H1 (cell line): ENCODE results near the gene SLC6A7. TPM values are rescaled to one million over a fixed set of nuclear protein-coding genes. Genes with fewer than 3 reads are reported as not detected.

Source experiments
- CTCF ChIA-PET: fragments of 300-600 bp; sonication (Branson Sonifier 250); formaldehyde crosslinking; loops from one replicate; lab custom pipeline; 2021; ENCODE audit not compliant: partially characterized antibody; lab: Charles Lee
- POLR2A ChIA-PET: fragments of 300-600 bp; sonication (Branson Sonifier 250); formaldehyde crosslinking; loops from one replicate; lab custom pipeline; 2021; ENCODE audit warnings: inconsistent platforms; ENCODE audit not compliant: partially characterized antibody; lab: Charles Lee
- DNase-seq, 2 experiments: peaks; one replicate each; pipeline versions ENCODE4 v3.0.0 to v3.0.0-alpha.2; 2010 to 2022; ENCODE audit warnings: low spot score in 2 of 2, low read depth in 1 of 2, mixed read lengths in 1 of 2
- FAIRE-seq: peaks from 2 replicates; lab custom pipeline; 2011; peaks lifted over from hg19 to GRCh38; lab: Jason Lieb, UNC
- H2AFZ ChIP-seq: 2 replicates; pipeline ENCODE4 v1.8.1; 2012; ENCODE audit warnings: low read length, inconsistent platforms
- H2AK5ac ChIP-seq: 2 replicates; pipeline ENCODE4 v1.6.1; 2013; ENCODE audit warnings: low read depth, low read length
- H2BK120ac ChIP-seq: replicated peaks from 2 replicates; pipeline ENCODE3; 2013; ENCODE audit warnings: low read depth, low read length, inconsistent platforms
- H2BK12ac ChIP-seq: 2 replicates; pipeline ENCODE4 v1.6.1; 2013; ENCODE audit warnings: low read depth, low read length
- H2BK15ac ChIP-seq: 2 replicates; pipeline ENCODE4 v1.6.1; 2013; ENCODE audit warnings: low read length
- H2BK20ac ChIP-seq: 2 replicates; pipeline ENCODE4 v1.6.1; 2013; ENCODE audit warnings: low read length
- H2BK5ac ChIP-seq: 2 replicates; pipeline ENCODE4 v1.6.1; 2013; ENCODE audit warnings: low read depth, low read length
- H3K14ac ChIP-seq: 2 replicates; pipeline ENCODE4 v1.6.1; 2013; ENCODE audit warnings: inconsistent platforms; ENCODE audit not compliant: insufficient read length
- H3K18ac ChIP-seq: 2 replicates; pipeline ENCODE4 v1.6.1; 2013; ENCODE audit warnings: low read length; ENCODE audit errors: extremely low read depth
- H3K23ac ChIP-seq: 2 replicates; pipeline ENCODE4 v1.6.1; 2013; ENCODE audit warnings: inconsistent platforms; ENCODE audit not compliant: insufficient read length
- H3K23me2 ChIP-seq: 2 replicates; pipeline ENCODE4 v1.6.1; 2013; ENCODE audit warnings: low read depth, low read length
- H3K27ac ChIP-seq: 2 replicates; pipeline ENCODE4 v1.6.1; 2011; ENCODE audit warnings: low read depth, low read length, inconsistent platforms
- H3K27me3 ChIP-seq, 4 experiments: replicated peaks in 1 of 4; 1 replicate in 1 of 4; 2 replicates in 3 of 4; pipeline versions ENCODE4 v1.6.1 to v1.8.1; 2011 to 2013; ENCODE audit warnings: low read length in 3 of 4, mild to moderate bottlenecking in 3 of 4, inconsistent platforms in 2 of 4, mixed read lengths in 2 of 4, moderate library complexity in 1 of 4; ENCODE audit not compliant: control insufficient read depth in 3 of 4, insufficient read depth in 3 of 4; ENCODE audit errors: extremely low read depth in 1 of 4
- H3K36me3 ChIP-seq, 4 experiments: 2 replicates each; pipeline versions ENCODE4 v1.6.1 to v1.8.1; 2011 to 2013; ENCODE audit warnings: mild to moderate bottlenecking in 4 of 4, low read length in 3 of 4, moderate library complexity in 2 of 4, control low read depth in 1 of 4, inconsistent platforms in 1 of 4; ENCODE audit not compliant: insufficient read depth in 4 of 4, control insufficient read depth in 2 of 4
- H3K4ac ChIP-seq: replicated peaks from 2 replicates; pipeline ENCODE3; 2013; ENCODE audit warnings: low read length, low read depth, mixed read lengths, inconsistent platforms; ENCODE audit not compliant: insufficient read length
- H3K4me1 ChIP-seq, 4 experiments: replicated peaks in 1 of 4; 1 replicate in 1 of 4; 2 replicates in 3 of 4; pipeline versions ENCODE4 v1.6.1 to v1.8.1; 2011 to 2013; ENCODE audit warnings: low read length in 3 of 4, inconsistent platforms in 2 of 4, mixed read lengths in 1 of 4; ENCODE audit not compliant: insufficient read depth in 4 of 4, control insufficient read depth in 3 of 4
- H3K4me2 ChIP-seq, 2 experiments: 2 replicates each; pipeline versions ENCODE4 v1.6.1 to v1.8.1; 2011 to 2013; ENCODE audit warnings: low read depth in 2 of 2, low read length in 2 of 2, control low read depth in 1 of 2, inconsistent platforms in 1 of 2, mild to moderate bottlenecking in 1 of 2; ENCODE audit not compliant: insufficient read depth in 1 of 2
- H3K4me3 ChIP-seq, 4 experiments: fragments of 200-600, 300-600 bp in 1 of 4; sonication (generic), shearing (Covaris generic), sonication (Bioruptor Twin) in 1 of 4; 2 replicates each; pipeline versions ENCODE4 v1.5.1 to v1.8.1; 2011 to 2016; ENCODE audit warnings: low read length in 4 of 4, low read depth in 3 of 4, control low read depth in 2 of 4, inconsistent platforms in 2 of 4, mild to moderate bottlenecking in 2 of 4, mixed read lengths in 1 of 4, moderate library complexity in 1 of 4; ENCODE audit not compliant: insufficient read depth in 2 of 4; ENCODE audit errors: extremely low read depth in 1 of 4
- H3K56ac ChIP-seq: replicated peaks from 2 replicates; pipeline ENCODE3; 2013; ENCODE audit warnings: low read depth, mild to moderate bottlenecking, mixed read lengths, low read length, inconsistent platforms; ENCODE audit not compliant: insufficient read length
- H3K79me1 ChIP-seq: 2 replicates; pipeline ENCODE4 v1.6.1; 2013; ENCODE audit warnings: low read depth, low read length, control low read depth
- H3K79me2 ChIP-seq, 2 experiments: 2 replicates each; pipeline versions ENCODE4 v1.6.1 to v1.8.1; 2012 to 2013; ENCODE audit warnings: low read length in 2 of 2, mild to moderate bottlenecking in 2 of 2, inconsistent platforms in 1 of 2; ENCODE audit not compliant: insufficient read depth in 2 of 2, control insufficient read depth in 1 of 2
- H3K9ac ChIP-seq, 4 experiments: replicated peaks in 1 of 4; 1 replicate in 1 of 4; 2 replicates in 3 of 4; pipeline versions ENCODE4 v1.6.1 to v1.8.1; 2011 to 2013; ENCODE audit warnings: low read depth in 3 of 4, low read length in 3 of 4, control low read depth in 2 of 4, mild to moderate bottlenecking in 2 of 4, moderate library complexity in 2 of 4, inconsistent platforms in 1 of 4; ENCODE audit errors: extremely low read depth in 1 of 4
- H3K9me3 ChIP-seq, 2 experiments: 2 replicates each; pipeline versions ENCODE4 v1.6.1 to v1.8.1; 2012 to 2013; ENCODE audit warnings: mild to moderate bottlenecking in 2 of 2, moderate library complexity in 2 of 2, control low read depth in 1 of 2, inconsistent platforms in 1 of 2, low read depth in 1 of 2, low read length in 1 of 2, mixed read lengths in 1 of 2; ENCODE audit not compliant: insufficient read depth in 2 of 2
- H4K20me1 ChIP-seq, 2 experiments: replicated peaks in 1 of 2; 2 replicates each; pipeline versions ENCODE3 to v1.8.1; 2011 to 2013; ENCODE audit warnings: inconsistent platforms in 2 of 2, low read length in 2 of 2, mild to moderate bottlenecking in 1 of 2; ENCODE audit not compliant: insufficient read depth in 2 of 2, control insufficient read depth in 1 of 2
- H4K5ac ChIP-seq: 2 replicates; pipeline ENCODE4 v1.6.1; 2013; ENCODE audit warnings: low read length, low read depth, mixed read lengths, inconsistent platforms; ENCODE audit not compliant: insufficient read length
- H4K8ac ChIP-seq: 2 replicates; pipeline ENCODE4 v1.8.0; 2013; ENCODE audit warnings: mild to moderate bottlenecking, moderate library complexity, low read length, inconsistent platforms; ENCODE audit not compliant: insufficient read depth; ENCODE audit errors: extremely low read depth
- H4K91ac ChIP-seq: replicated peaks from 2 replicates; pipeline ENCODE3; 2013; ENCODE audit warnings: low read length, mixed read lengths, inconsistent platforms; ENCODE audit not compliant: insufficient read length
- CREB1 ChIP-seq: IDR thresholded peaks from 2 replicates; pipeline ENCODE4 v1.6.1; 2012; ENCODE audit warnings: inconsistent platforms
- TEAD4 ChIP-seq: IDR thresholded peaks from 2 replicates; pipeline ENCODE4 v1.6.1; 2012; ENCODE audit warnings: low read depth, low read length, inconsistent platforms, mixed read lengths
- WGBS, 2 experiments: shearing (Covaris generic) in 1 of 2; methylation state at CpG; one replicate each; pipeline versions ENCODE4 v1.1.6 to v1.1.7; 2013 to 2015; ENCODE audit warnings: low lambda C conversion rate in 2 of 2, mixed read lengths in 2 of 2, inconsistent platforms in 1 of 2, low coverage in 1 of 2, missing lambda C conversion rate in 1 of 2; ENCODE audit not compliant: insufficient replicate concordance in 2 of 2, insufficient coverage in 1 of 2, insufficient read length in 1 of 2; ENCODE audit errors: extremely low coverage in 1 of 2, missing lambda C conversion rate in 1 of 2; 5-methylcytosine and 5-hydroxymethylcytosine counted together
- polyA plus RNA-seq, 7 experiments: library from polyadenylated mRNA; depleted of rRNA in 3 of 7; stranded (reverse) in 5 of 7; unstranded in 2 of 7; fragments of >200 nt in 5 of 7; fragments of 200-250 nt in 2 of 7; gene quantifications; 1 replicate in 5 of 7; 2 replicates in 1 of 7; 4 replicates in 1 of 7; pipeline versions ENCODE4 v1.2.1 to v1.2.3, GENCODE V29; 2011 to 2013; ENCODE audit warnings: missing spikeins in 2 of 7, mixed read lengths in 2 of 7
- total RNA-seq: library from RNA; stranded (reverse); fragmentation: NEBNext Ultra II Directional; extraction: Animal tissue kit (Norgen Biotek cat#: 25700); gene quantifications from 2 replicates; pipeline ENCODE4 v1.2.1, GENCODE V29; 2021

Gene SLC6A7
- total and polyA plus RNA-seq, 2 of the 8 experiments (the other 6 are each of a cell fraction or from before 2014, with no cell fraction given), result 0.07 to 0.12 TPM

DNA sequence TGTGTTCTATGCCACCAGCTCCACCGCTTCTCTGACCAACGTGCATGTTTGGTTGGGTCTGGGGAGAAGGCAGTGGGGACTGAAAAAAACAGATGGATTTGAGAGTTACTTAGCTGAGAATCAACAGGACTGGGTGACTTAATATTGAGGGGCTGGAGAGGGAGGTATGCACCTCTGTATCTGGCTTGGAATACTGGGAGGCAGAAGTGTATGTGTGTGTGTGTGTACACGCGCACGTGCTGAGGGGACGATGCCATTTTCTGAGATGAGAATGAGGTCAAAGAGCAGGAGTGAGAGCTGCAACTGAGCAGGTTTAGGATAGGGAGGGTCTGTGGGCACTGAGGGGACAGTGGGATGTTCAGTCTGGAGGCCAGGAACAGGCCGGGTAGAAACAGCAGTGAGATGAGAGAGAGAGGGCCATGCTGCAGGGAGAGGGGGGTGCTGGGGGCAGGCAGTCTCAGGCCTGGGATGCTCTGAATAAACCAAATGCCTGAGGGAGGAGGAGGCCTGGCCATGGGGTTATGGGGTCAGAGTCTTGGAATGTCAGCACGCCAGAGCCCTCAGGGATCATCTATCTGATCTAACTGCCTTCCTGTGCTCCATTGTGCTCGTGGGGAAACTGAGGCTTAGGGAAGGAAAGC is 48.2 kb upstream of the SLC6A7 start:
- Histone ChIP-seq H3K23ac (no peak overlapping the region), H3K79me1 (no peaks in the 10 kb centered on the region), H2AK5ac (peak overlapping the region; percentile 77; the same call in 1 of the 2 replicates), H3K4ac (no peak overlapping the region), H3K14ac (no peak overlapping the region), H3K27ac (no peak overlapping the region), H2BK120ac (no peak overlapping the region), H3K9me3 (no peaks in the 10 kb centered on the region), H2BK5ac (peak overlapping the region; percentile 16; the same call in 1 of the 2 replicates), H4K8ac (no peak overlapping the region), H3K18ac (peak overlapping the region; percentile 32; the same call in 1 of the 2 replicates), H2BK12ac (peak overlapping the region; percentile 96; the same call in 1 of the 2 replicates), H2AFZ (no peak overlapping the region), H3K23me2 (no peaks in the 10 kb centered on the region), H3K56ac (no peak overlapping the region), H2BK15ac (no peak overlapping the region), H4K20me1 (no peaks in the 10 kb centered on the region), H3K27me3 (no peaks in the 10 kb centered on the region; a peak in 3 of 7 replicates), H3K36me3 (no peaks in the 10 kb centered on the region), H4K91ac (peak overlapping the region; percentile 70), H3K4me2 (no peak overlapping the region), H3K4me3 (no peak overlapping the region), H3K9ac (no peak overlapping the region), H3K79me2 (no peaks in the 10 kb centered on the region), H4K5ac (no peak overlapping the region), H2BK20ac (0 out of 2 replicates have a peak overlapping the region, but pooled peaks have one; percentile 61), H3K4me1 (peaks cover 4 to 37% (median 30%) of the 10 kb centered on the region in 4 experiments)
- 82% methylated on average over 9 of the region's 9 CpGs; no CpG with 5 or more reads in 1 of the 2 experiments for WGBS, 2 experiments
- DNase-seq, result no peak
- ChIA-PET POLR2A (interaction anchor here (1.5 kb wide), 1 partner anchor 12 kb away, joined by 5 read pairs; no protein-coding TSS in a partner anchor), CTCF (interaction anchor here (1.0 to 13.1 kb wide), 5 partner anchors 16 to 69 kb away, joined by 3 to 188 read pairs (median 4); no protein-coding TSS in a partner anchor)
- FAIRE-seq, result no peak
- TF ChIP-seq CREB1 (no peak), TEAD4 (peak; percentile 41; the same call in 1 of the 2 replicates)
